ENCODE data around the gene PARVG.

The PARVG gene

GRCh38 chr22:44170470-44170869 is 10.3 kb upstream of the PARVG start:
- Histone ChIP-seq H3K27ac (ENCODE audit: low read length) (no peak overlapping the region), H3K79me2 (ENCODE audit: insufficient read depth, low read length) (no peaks in the 10 kb centered on the region), H3K9me3 (ENCODE audit: insufficient read depth, low read length, severe bottlenecking) (no peaks in the 10 kb centered on the region), H4K20me1 (ENCODE audit: insufficient read depth, low read length) (0 out of 2 replicates have a peak, but pooled peaks cover 4% of the 10 kb centered on the region), H3K36me3 (ENCODE audit: insufficient read depth, low read length) (no peaks in the 10 kb centered on the region), H3K9ac (ENCODE audit: low read depth, low read length) (no peak overlapping the region), H3K4me3 (ENCODE audit: low read depth in 1 of 2, low read length in 2 of 2) (no peak overlapping the region), H2AFZ (ENCODE audit: low read depth, low read length) (no peak overlapping the region), H3K4me2 (ENCODE audit: insufficient read depth, low read length) (no peak overlapping the region), H3K27me3 (ENCODE audit: insufficient read depth, low read length, poor library complexity) (no peaks in the 10 kb centered on the region), H3K4me1 (ENCODE audit: insufficient read depth, low read length) (no peaks in the 10 kb centered on the region)
- TF ChIP-seq CTCF (IDR thresholded peaks at IDR 0.05; ENCODE audit: borderline replicate concordance, extremely low read depth, low read length, poor library complexity, severe bottlenecking) (no peak), EZH2 (IDR thresholded peaks at IDR 0.05; ENCODE audit: borderline replicate concordance, low read depth, low read length, severe bottlenecking) (no peak)
- ATAC-seq (ENCODE audit: insufficient read depth, low read depth) (no peak), DNase-seq (no peak)

GRCh38 chr22:44171561-44171960 is 9.2 kb upstream of the PARVG start:
- H2AFZ ChIP-seq (ENCODE audit: low read depth, low read length) = no peak overlapping the region
- H3K79me2 ChIP-seq (ENCODE audit: insufficient read depth, low read length) = no peaks in the 10 kb centered on the region
- ATAC-seq (ENCODE audit: insufficient read depth, low read depth) (no peak), DNase-seq (no peak)
- H3K27me3 ChIP-seq (ENCODE audit: insufficient read depth, low read length, poor library complexity) = peaks cover 2% of the 10 kb centered on the region
- H3K4me3 ChIP-seq (ENCODE audit: low read depth in 1 of 2, low read length in 2 of 2) = no peak overlapping the region
- no peak for TF ChIP-seq CTCF (IDR thresholded peaks at IDR 0.05; ENCODE audit: borderline replicate concordance, extremely low read depth, low read length, poor library complexity, severe bottlenecking)
- no peak for TF ChIP-seq EZH2 (IDR thresholded peaks at IDR 0.05; ENCODE audit: borderline replicate concordance, low read depth, low read length, severe bottlenecking)
- no peaks in the 10 kb centered on the region for H3K4me1 ChIP-seq (ENCODE audit: insufficient read depth, low read length)
- no peak overlapping the region for H3K27ac ChIP-seq (ENCODE audit: low read length)
- 0 out of 2 replicates have a peak, but pooled peaks cover 4% of the 10 kb centered on the region for H4K20me1 ChIP-seq (ENCODE audit: insufficient read depth, low read length)
- H3K4me2 ChIP-seq (ENCODE audit: insufficient read depth, low read length) = no peak overlapping the region
- no peaks in the 10 kb centered on the region for H3K9me3 ChIP-seq (ENCODE audit: insufficient read depth, low read length, severe bottlenecking)
- no peaks in the 10 kb centered on the region for H3K36me3 ChIP-seq (ENCODE audit: insufficient read depth, low read length)
- no peak overlapping the region for H3K9ac ChIP-seq (ENCODE audit: low read depth, low read length)

- Histone ChIP-seq H3K4me2 (ENCODE audit: insufficient read depth, low read length) (no peak overlapping the region), H3K9me3 (ENCODE audit: insufficient read depth, low read length, severe bottlenecking) (no peaks in the 10 kb centered on the region), H2AFZ (ENCODE audit: low read depth, low read length) (no peak overlapping the region), H3K9ac (ENCODE audit: low read depth, low read length) (no peak overlapping the region), H3K79me2 (ENCODE audit: insufficient read depth, low read length) (no peaks in the 10 kb centered on the region), H3K27me3 (ENCODE audit: insufficient read depth, low read length, poor library complexity) (peaks cover 2% of the 10 kb centered on the region), H4K20me1 (ENCODE audit: insufficient read depth, low read length) (0 out of 2 replicates have a peak, but pooled peaks cover 4% of the 10 kb centered on the region), H3K27ac (ENCODE audit: low read length) (no peak overlapping the region), H3K4me3 (ENCODE audit: low read depth in 1 of 2, low read length in 2 of 2) (no peak overlapping the region), H3K4me1 (ENCODE audit: insufficient read depth, low read length) (no peaks in the 10 kb centered on the region), H3K36me3 (ENCODE audit: insufficient read depth, low read length) (no peaks in the 10 kb centered on the region)
- TF ChIP-seq EZH2 (IDR thresholded peaks at IDR 0.05; ENCODE audit: borderline replicate concordance, low read depth, low read length, severe bottlenecking) (no peak), CTCF (IDR thresholded peaks at IDR 0.05; ENCODE audit: borderline replicate concordance, extremely low read depth, low read length, poor library complexity, severe bottlenecking) (no peak)
- DNase-seq (no peak), ATAC-seq (ENCODE audit: insufficient read depth, low read depth) (no peak)
These were observed 8.2 kb upstream of the PARVG start for GRCh38 chr22:44172370-44173108.

Measured in DND-41 (cell line).